ENCODE data around the gene STK40.
A peak's percentile ranks its signal among the peaks of the same experiment; 100 is the strongest.

Gene STK40

GRCh38 chr1:36380782-36381181 lies 4.9 kb downstream of the STK40 start:
- DNase-seq (ENCODE audit: low read depth) = no peak
- no peak for TF ChIP-seq CTCF (IDR thresholded peaks at IDR 0.05; ENCODE audit: control insufficient read depth, insufficient read depth, low read depth, low read length, missing control alignments)
- H3K4me3 ChIP-seq (ENCODE audit: control insufficient read depth, low read depth, low read length) = no peak overlapping the region

- H3K4me3 ChIP-seq (ENCODE audit: control insufficient read depth, low read depth, low read length) = no peak overlapping the region
- no peak for TF ChIP-seq CTCF (IDR thresholded peaks at IDR 0.05; ENCODE audit: control insufficient read depth, insufficient read depth, low read depth, low read length, missing control alignments)
- no peak for DNase-seq (ENCODE audit: low read depth)
Measured at GRCh38 chr1:36380143-36380619, 5.5 kb downstream of the STK40 start.

- no peak overlapping the region for H3K4me3 ChIP-seq (ENCODE audit: control insufficient read depth, low read depth, low read length)
- no peak for TF ChIP-seq CTCF (IDR thresholded peaks at IDR 0.05; ENCODE audit: control insufficient read depth, insufficient read depth, low read depth, low read length, missing control alignments)
- no peak for DNase-seq (ENCODE audit: low read depth)
Measured at GRCh38 chr1:36377791-36378492, 7.8 kb downstream of the STK40 start.

GRCh38 chr1:36372617-36373016 lies 13.1 kb downstream of the STK40 start:
- TF ChIP-seq CTCF (IDR thresholded peaks at IDR 0.05; ENCODE audit: control insufficient read depth, insufficient read depth, low read depth, low read length, missing control alignments) = no peak
- DNase-seq (ENCODE audit: low read depth) = no peak
- no peak overlapping the region for H3K4me3 ChIP-seq (ENCODE audit: control insufficient read depth, low read depth, low read length)

GRCh38 chr1:36369061-36369861 lies 16.5 kb downstream of the STK40 start:
- no peak overlapping the region for H3K4me3 ChIP-seq (ENCODE audit: control insufficient read depth, low read depth, low read length)
- no peak for DNase-seq (ENCODE audit: low read depth)
- peak; percentile 90 for TF ChIP-seq CTCF (IDR thresholded peaks at IDR 0.05; ENCODE audit: control insufficient read depth, insufficient read depth, low read depth, low read length, missing control alignments)

GRCh38 chr1:36367798-36368197 lies 17.9 kb downstream of the STK40 start:
- no peak for DNase-seq (ENCODE audit: low read depth)

More at GRCh38 chr1:36367798-36368197, 17.9 kb downstream of the STK40 start:
- H3K4me3 ChIP-seq (ENCODE audit: control insufficient read depth, low read depth, low read length) = no peak overlapping the region
- no peak for TF ChIP-seq CTCF (IDR thresholded peaks at IDR 0.05; ENCODE audit: control insufficient read depth, insufficient read depth, low read depth, low read length, missing control alignments)
